Sigmoid colon (tissue), 3 donors: Measurements from ENCODE around the gene PRG2.

Experiments used
- CTCF ChIP-seq, 4 experiments: fragments of 450-650 bp in 3 of 4; fragments of 200-600 bp in 1 of 4; IDR thresholded peaks; one replicate each; pipeline ENCODE4 v1.5.1; 2016 to 2019; ENCODE audit warnings: antibody characterized with exemption in 4 of 4, mild to moderate bottlenecking in 3 of 4, moderate library complexity in 2 of 4
- POLR2A ChIP-seq, 2 donors: fragments of 450-650 bp; IDR thresholded peaks; one replicate each; pipeline ENCODE4 v1.6.1; 2016; ENCODE audit warnings: antibody characterized with exemption in 2 of 2, mild to moderate bottlenecking in 2 of 2, moderate library complexity in 2 of 2

GRCh38 chr11:57395905-57396623 lies 5.6 kb upstream of the PRG2 start:
- TF ChIP-seq CTCF (IDR thresholded peaks at IDR 0.05) (no peak), POLR2A (IDR thresholded peaks at IDR 0.05) (no peak)
